ENCODE data around the gene STIL.

DNA sequence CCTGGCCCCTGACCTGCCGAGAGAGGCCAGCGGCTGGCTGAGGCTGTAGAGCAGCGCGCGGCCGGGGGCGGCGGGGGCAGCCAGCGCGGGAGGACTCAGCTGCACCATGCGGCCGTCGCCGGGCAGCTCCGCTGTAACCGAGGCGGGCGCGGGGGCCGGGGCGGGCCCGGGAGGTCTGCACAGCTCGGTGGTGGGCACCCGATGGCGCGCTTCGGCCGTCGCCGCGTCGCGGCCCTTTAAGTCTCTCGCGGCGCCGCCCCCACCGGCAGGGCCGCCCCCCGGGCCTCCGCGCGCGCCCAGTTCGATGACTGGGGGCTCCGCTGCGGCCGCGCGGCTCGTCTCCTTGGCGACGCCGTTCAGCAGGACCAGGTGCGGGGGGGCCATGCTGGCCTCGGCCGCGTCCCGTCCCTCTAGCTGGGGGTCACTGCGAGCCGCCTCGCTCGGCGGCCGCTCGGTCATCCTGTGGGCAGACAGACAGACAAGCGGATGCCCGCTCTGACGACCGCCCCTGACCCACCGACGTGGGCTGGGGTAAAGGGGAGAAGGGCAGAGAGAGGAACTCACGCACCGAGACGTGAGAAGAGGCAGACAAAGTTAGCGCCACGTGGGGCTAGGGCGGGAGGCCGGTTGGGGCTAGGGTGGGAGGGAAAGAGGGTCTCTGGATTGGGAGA lies 88.4 kb downstream of the STIL start:
- TF ChIP-seq, protein P1, sequence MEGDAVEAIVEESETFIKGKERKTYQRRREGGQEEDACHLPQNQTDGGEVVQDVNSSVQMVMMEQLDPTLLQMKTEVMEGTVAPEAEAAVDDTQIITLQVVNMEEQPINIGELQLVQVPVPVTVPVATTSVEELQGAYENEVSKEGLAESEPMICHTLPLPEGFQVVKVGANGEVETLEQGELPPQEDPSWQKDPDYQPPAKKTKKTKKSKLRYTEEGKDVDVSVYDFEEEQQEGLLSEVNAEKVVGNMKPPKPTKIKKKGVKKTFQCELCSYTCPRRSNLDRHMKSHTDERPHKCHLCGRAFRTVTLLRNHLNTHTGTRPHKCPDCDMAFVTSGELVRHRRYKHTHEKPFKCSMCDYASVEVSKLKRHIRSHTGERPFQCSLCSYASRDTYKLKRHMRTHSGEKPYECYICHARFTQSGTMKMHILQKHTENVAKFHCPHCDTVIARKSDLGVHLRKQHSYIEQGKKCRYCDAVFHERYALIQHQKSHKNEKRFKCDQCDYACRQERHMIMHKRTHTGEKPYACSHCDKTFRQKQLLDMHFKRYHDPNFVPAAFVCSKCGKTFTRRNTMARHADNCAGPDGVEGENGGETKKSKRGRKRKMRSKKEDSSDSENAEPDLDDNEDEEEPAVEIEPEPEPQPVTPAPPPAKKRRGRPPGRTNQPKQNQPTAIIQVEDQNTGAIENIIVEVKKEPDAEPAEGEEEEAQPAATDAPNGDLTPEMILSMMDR (IDR thresholded peaks at IDR 0.05; ENCODE audit: borderline replicate concordance, extremely low read depth, low read length, poor library complexity, severe bottlenecking): no peak
- TF ChIP-seq EZH2 (IDR thresholded peaks at IDR 0.05; ENCODE audit: borderline replicate concordance, low read depth, low read length, severe bottlenecking): no peak

Measured in DND-41 (cell line).